Endothelial cell (in vitro differentiated cells): ENCODE measurements around the gene RABEPK. TPM values are rescaled to one million over a fixed set of nuclear protein-coding genes. Genes with fewer than 3 reads are reported as not detected.
"Not testable (repeated sequence)": the region's sequence is repeated elsewhere in the genome, so short reads cannot be mapped to it uniquely, and the experiment has no call there.

Source experiments
- DNase-seq: peaks from one replicate; pipeline ENCODE4 v3.0.0; 2021; ENCODE audit warnings: low spot score
- H3K27ac Mint-ChIP-seq: one replicate; pipeline ENCODE4 v1.8.0; 2021; ENCODE audit warnings: mixed read lengths, inconsistent platforms; ENCODE audit not compliant: unreplicated experiment
- H3K27me3 Mint-ChIP-seq: one replicate; pipeline ENCODE4 v1.8.0; 2021; ENCODE audit warnings: mild to moderate bottlenecking, moderate library complexity, mixed read lengths, inconsistent platforms; ENCODE audit not compliant: unreplicated experiment
- H3K36me3 Mint-ChIP-seq: one replicate; pipeline ENCODE4 v1.8.0; 2021; ENCODE audit warnings: mild to moderate bottlenecking, low read depth, mixed read lengths, inconsistent platforms; ENCODE audit not compliant: unreplicated experiment
- H3K4me1 Mint-ChIP-seq: one replicate; pipeline ENCODE4 v1.8.0; 2021; ENCODE audit warnings: mild to moderate bottlenecking, mixed read lengths, inconsistent platforms; ENCODE audit not compliant: unreplicated experiment
- H3K4me3 Mint-ChIP-seq: one replicate; pipeline ENCODE4 v1.8.0; 2021; ENCODE audit warnings: mild to moderate bottlenecking, mixed read lengths, inconsistent platforms; ENCODE audit not compliant: unreplicated experiment
- H3K9me3 Mint-ChIP-seq: one replicate; pipeline ENCODE4 v1.8.0; 2021; ENCODE audit warnings: mixed read lengths, inconsistent platforms; ENCODE audit not compliant: unreplicated experiment
- CTCF ChIP-seq: fragments of 200-600 bp; sonication (generic); IDR thresholded peaks from one replicate; pipeline ENCODE4 v1.5.0; 2021; ENCODE audit warnings: antibody characterized with exemption; ENCODE audit not compliant: unreplicated experiment
- total RNA-seq: library from RNA; stranded (reverse); fragmentation: NEBNext Ultra II Directional; extraction: Animal tissue kit (Norgen Biotek cat#: 25700); gene quantifications from one replicate; pipeline ENCODE4 v1.2.1, GENCODE V29; 2021; ENCODE audit not compliant: unreplicated experiment

The RABEPK gene
- total RNA-seq, 1 donor from 2014 or later, result 8.5 TPM

- no peaks in the 10 kb centered on the region for H3K9me3 Mint-ChIP-seq
- peaks cover 2% of the 10 kb centered on the region for H3K27me3 Mint-ChIP-seq
- TF ChIP-seq CTCF, result no peak
- H3K27ac Mint-ChIP-seq, result no peak overlapping the region
- H3K4me1 Mint-ChIP-seq, result peaks cover 15% of the 10 kb centered on the region
- no peak overlapping the region for H3K4me3 Mint-ChIP-seq
- peaks cover 6% of the 10 kb centered on the region for H3K36me3 Mint-ChIP-seq
- no peak for DNase-seq
Measured at GRCh38 chr9:125172031-125172755, 28.1 kb upstream of the RABEPK start.

GRCh38 chr9:125176636-125177035 is 23.7 kb upstream of the RABEPK start:
- Mint-ChIP-seq H3K9me3 (no peaks in the 10 kb centered on the region), H3K27me3 (peaks cover 2% of the 10 kb centered on the region), H3K4me1 (peaks cover 15% of the 10 kb centered on the region), H3K4me3 (no peak overlapping the region), H3K27ac (no peak overlapping the region), H3K36me3 (no peaks in the 10 kb centered on the region)
- TF ChIP-seq CTCF, result no peak
- DNase-seq, result no peak

- Mint-ChIP-seq H3K9me3 (no peaks in the 10 kb centered on the region), H3K27ac (no peak overlapping the region), H3K4me3 (no peak overlapping the region), H3K36me3 (peaks cover 2% of the 10 kb centered on the region), H3K27me3 (peaks cover 3% of the 10 kb centered on the region), H3K4me1 (peaks cover 8% of the 10 kb centered on the region)
- no peak for TF ChIP-seq CTCF
- no peak for DNase-seq
Measured at GRCh38 chr9:125177888-125178287, 22.5 kb upstream of the RABEPK start.

- not testable (repeated sequence) for H3K4me3 Mint-ChIP-seq
Measured at GRCh38 chr9:125179776-125180175, 20.6 kb upstream of the RABEPK start.

GRCh38 chr9:125180876-125181275 is 19.5 kb upstream of the RABEPK start:
- H3K27ac Mint-ChIP-seq, result no peak overlapping the region
- H3K27me3 Mint-ChIP-seq, result peaks cover 5% of the 10 kb centered on the region
- no peak overlapping the region for H3K4me3 Mint-ChIP-seq
- peaks cover 5% of the 10 kb centered on the region for H3K36me3 Mint-ChIP-seq
- no peak for TF ChIP-seq CTCF
- no peaks in the 10 kb centered on the region for H3K9me3 Mint-ChIP-seq
- DNase-seq, result no peak
- H3K4me1 Mint-ChIP-seq, result peaks cover 11% of the 10 kb centered on the region

More at GRCh38 chr9:125179776-125180175, 20.6 kb upstream of the RABEPK start:
- not testable (repeated sequence) for H3K27ac Mint-ChIP-seq, H3K36me3 Mint-ChIP-seq, H3K9me3 Mint-ChIP-seq, H3K27me3 Mint-ChIP-seq, DNase-seq
- H3K4me1 Mint-ChIP-seq, result peaks cover 11% of the 10 kb centered on the region

GRCh38 chr9:125181756-125182155 is 18.6 kb upstream of the RABEPK start:
- not testable (repeated sequence) for H3K4me3 Mint-ChIP-seq, H3K9me3 Mint-ChIP-seq, H3K27ac Mint-ChIP-seq, DNase-seq, H3K36me3 Mint-ChIP-seq, H3K27me3 Mint-ChIP-seq, H3K4me1 Mint-ChIP-seq
